K562 treated with DMSO at 1 percent for 24 hours (cell line): Measurements from ENCODE around the gene PIANP. TPM values are rescaled to one million over a fixed set of nuclear protein-coding genes. Genes with fewer than 3 reads are reported as not detected.

Experiments
- total RNA-seq: library from RNA; unstranded; fragments of 300-600 nt; gene quantifications from 2 replicates; pipeline ENCODE4 v1.2.3, GENCODE V29; 2022; ENCODE audit warnings: low read depth; ENCODE audit not compliant: insufficient read depth

Gene PIANP, protein sequence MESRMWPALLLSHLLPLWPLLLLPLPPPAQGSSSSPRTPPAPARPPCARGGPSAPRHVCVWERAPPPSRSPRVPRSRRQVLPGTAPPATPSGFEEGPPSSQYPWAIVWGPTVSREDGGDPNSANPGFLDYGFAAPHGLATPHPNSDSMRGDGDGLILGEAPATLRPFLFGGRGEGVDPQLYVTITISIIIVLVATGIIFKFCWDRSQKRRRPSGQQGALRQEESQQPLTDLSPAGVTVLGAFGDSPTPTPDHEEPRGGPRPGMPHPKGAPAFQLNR
- 0.10 TPM in 1 of 2 replicates, not detected in the other for total RNA-seq

DNA sequence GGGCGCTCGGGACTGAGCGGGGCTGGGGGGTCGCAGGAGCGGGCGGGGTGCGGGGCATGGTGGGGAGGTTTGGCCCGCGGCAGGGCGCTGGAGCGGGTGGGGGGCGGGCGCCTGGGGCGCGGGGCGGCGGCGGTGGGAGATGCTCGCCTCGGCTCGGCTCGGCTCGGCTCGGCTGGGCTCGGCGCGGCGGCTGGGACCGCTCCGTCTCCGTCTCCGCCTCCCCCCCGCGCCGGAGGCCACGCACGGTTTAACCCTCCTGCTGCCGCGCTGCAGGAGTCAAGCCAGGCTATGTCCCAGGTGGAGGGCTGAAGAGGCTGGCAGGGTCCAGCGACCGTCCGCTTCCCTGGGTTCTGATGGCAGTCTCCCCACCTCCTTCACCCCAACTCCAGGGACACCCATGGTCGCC is at the start of gene PIANP:
Gene PIANP (minus strand): TSS at position 170 of the 406 bp plus-strand sequence. CDS start 2,754 bp downstream, outside the sequence.

DNA sequence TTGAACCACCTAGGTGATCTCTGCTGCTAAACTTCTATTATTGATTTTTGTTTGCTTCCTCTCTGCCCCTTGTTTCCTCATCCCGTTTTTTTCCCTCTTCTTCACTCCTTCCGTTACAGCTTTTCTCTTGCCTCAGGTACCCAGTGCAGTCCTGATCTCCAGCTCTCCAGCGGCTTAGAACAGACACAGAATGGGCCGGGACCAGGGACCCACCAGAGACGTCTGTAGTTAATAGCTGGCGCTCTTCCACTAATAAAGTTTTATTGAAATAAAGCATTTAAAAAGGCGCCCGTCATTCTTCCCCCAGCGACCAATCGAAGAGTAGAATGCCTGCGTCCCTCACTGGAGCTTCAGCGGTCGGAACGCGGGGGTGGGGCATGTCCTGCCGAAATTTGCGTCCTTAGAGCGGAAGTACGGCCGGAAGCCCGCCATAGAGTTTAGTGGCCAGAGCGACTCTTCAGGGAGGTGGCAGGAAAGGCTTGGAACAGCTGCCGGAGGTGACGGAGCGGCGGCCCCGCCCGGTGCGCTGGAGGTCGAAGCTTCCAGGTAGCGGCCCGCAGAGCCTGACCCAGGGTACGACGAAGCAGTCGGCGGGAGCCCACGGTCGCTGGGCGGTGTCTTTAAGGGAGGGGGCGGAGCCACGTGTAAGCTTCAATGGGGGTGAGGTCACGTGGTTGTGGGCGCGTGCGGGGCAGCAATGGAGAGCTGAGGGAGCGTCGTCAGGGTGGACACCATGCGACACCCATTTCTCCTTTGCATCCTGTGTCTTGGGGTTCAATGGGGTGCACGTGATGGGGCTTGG is 23.2 kb upstream of the PIANP start, which contains the start of gene COPS7A:
Gene COPS7A (plus strand): TSS at position 440 of the 802 bp plus-strand sequence. CDS start 611 bp downstream, outside the sequence.

GRCh38 chr12:6688999-6689882 is 11.4 kb downstream of the PIANP start, which contains the start of gene ZNF384:
Gene ZNF384, minus strand, starts transcription at chr12:6689375. Its CDS starts 9,855 bp downstream, at chr12:6679520.

DNA sequence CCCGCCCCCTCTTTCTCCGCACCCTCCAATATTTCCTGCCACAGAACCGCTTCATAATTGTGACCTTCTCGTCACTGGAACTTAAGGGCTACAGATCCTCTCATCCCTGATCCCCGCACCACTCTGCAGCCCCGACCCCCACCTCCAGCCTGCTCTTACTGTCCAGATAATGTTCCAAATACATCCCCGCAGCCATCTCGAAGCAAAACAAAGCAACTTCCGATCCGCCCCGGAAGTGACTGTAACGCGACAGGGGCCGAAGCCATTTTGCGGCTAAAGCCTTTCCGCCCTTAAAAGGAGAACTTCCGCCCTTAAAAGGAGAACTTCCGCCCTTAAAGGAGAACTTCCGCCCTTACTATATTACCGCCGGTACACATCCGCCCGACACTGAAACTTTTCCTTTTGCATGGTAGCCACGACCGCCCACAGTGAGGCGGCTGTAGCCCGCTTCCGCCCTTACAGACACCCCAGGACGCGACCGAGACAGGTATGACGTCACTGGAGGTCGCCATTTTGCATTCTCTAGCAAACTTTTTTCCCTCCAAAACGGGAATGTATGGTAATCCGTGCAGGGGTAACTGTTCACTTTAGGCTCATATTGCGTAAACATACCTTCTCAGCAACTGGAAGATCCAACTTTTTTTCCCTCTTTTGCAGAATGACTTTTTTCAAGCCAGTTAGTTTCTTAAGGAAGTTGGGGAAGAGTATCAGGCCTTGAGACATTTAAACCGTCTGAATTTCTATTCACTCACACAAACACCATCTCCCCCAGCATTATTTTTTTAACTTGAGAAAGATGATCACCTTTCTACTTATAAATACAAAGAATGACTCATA is 37.5 kb downstream of the PIANP start, which contains the start of gene ING4:
Gene ING4 (minus strand): TSS at position 214 of the 837 bp plus-strand sequence. CDS start 18 bp downstream, at position 196.

DNA sequence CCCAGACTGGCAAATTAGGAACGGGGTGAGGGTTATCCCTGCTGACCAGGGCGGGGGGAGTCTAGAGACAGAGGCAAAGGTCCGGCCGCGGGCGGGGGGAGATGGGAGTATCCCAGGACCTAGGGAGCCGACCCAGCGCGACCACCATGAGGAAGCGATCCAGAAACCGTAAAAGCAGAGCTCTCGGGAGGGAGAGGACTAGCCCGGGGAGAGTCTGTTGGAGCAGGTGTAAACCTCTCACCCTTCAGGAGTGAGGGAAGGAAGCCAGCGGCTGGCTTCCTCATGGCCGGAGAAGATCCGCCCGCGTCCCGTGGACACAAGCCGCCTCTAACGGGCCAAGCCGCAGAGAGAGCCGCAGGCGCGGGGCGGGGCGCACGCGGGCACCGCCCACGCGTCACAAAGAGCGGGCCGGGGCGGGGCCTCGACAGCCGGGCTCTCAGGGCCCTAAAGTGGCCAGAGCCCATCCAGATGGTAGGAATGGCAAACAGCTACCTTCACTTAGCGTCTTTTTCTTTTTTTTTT is 53.5 kb downstream of the PIANP start, which contains the start of gene ACRBP:
Gene ACRBP (minus strand): TSS at position 350 of the 522 bp plus-strand sequence. CDS start 66 bp downstream, at position 284.

Other genes starting within 250 kb of the PIANP start
- gene TAPBPL, start 248.8 kb downstream of the PIANP start, total RNA-seq: 7.2 and 8.9 TPM in 2 replicates
- gene VAMP1, start 230.1 kb downstream of the PIANP start, total RNA-seq: 7.0 and 7.9 TPM in 2 replicates
- gene MRPL51, start 207.6 kb downstream of the PIANP start, total RNA-seq: 98.8 and 112 TPM in 2 replicates
- gene NCAPD2, start 206.7 kb downstream of the PIANP start, total RNA-seq: 80.5 and 88.8 TPM in 2 replicates
- gene GAPDH, start 166.3 kb downstream of the PIANP start, total RNA-seq: 2,559 and 2,719 TPM in 2 replicates
- gene IFFO1, start 144.8 kb downstream of the PIANP start, total RNA-seq: 0.38 TPM in 1 of 2 replicates, not detected in the other
- gene NOP2, start 132.5 kb downstream of the PIANP start, total RNA-seq: 23.7 and 26.5 TPM in 2 replicates
- gene CHD4, start 93.4 kb downstream of the PIANP start, total RNA-seq: 272 and 284 TPM in 2 replicates
- gene LPAR5, start 64.9 kb downstream of the PIANP start, total RNA-seq: 10.7 and 10.8 TPM in 2 replicates
- 0.88 and 4.2 TPM in 2 replicates for gene ACRBP, start 53.4 kb downstream of the PIANP start, total RNA-seq
- 29.9 and 30.0 TPM in 2 replicates for gene ING4, start 37.7 kb downstream of the PIANP start, total RNA-seq
- 31.4 and 35.4 TPM in 2 replicates for gene ZNF384, start 11.4 kb downstream of the PIANP start, total RNA-seq
- 35.9 and 39.5 TPM in 2 replicates for gene COPS7A, start 23.2 kb upstream of the PIANP start, total RNA-seq
- 177 and 185 TPM in 2 replicates for gene MLF2, start 52.3 kb upstream of the PIANP start, total RNA-seq
- 448 and 520 TPM in 2 replicates for gene PTMS, start 65.5 kb upstream of the PIANP start, total RNA-seq
- gene LAG3, start 71.7 kb upstream of the PIANP start, total RNA-seq: 0.81 and 1.1 TPM in 2 replicates
- 0.10 TPM in 1 of 2 replicates, not detected in the other for gene CD4, start 88.7 kb upstream of the PIANP start, total RNA-seq
- gene GPR162, start 121.0 kb upstream of the PIANP start, total RNA-seq: 3.4 and 5.0 TPM in 2 replicates
- 16.1 and 17.8 TPM in 2 replicates for gene P3H3, start 127.6 kb upstream of the PIANP start, total RNA-seq
- 1.3 and 1.7 TPM in 2 replicates for gene GNB3, start 140.1 kb upstream of the PIANP start, total RNA-seq
- gene CDCA3, start 150.5 kb upstream of the PIANP start, total RNA-seq: 26.4 and 26.9 TPM in 2 replicates
- gene USP5, start 151.3 kb upstream of the PIANP start, total RNA-seq: 73.2 and 74.7 TPM in 2 replicates
- 522 and 527 TPM in 2 replicates for gene TPI1, start 166.7 kb upstream of the PIANP start, total RNA-seq
- gene SPSB2, start 172.5 kb upstream of the PIANP start, total RNA-seq: 8.9 and 12.1 TPM in 2 replicates
- gene LRRC23, start 204.0 kb upstream of the PIANP start, total RNA-seq: 7.1 and 9.8 TPM in 2 replicates
- 36.4 and 37.6 TPM in 2 replicates for gene ENO2, start 213.8 kb upstream of the PIANP start, total RNA-seq
- gene ATN1, start 227.1 kb upstream of the PIANP start, total RNA-seq: 46.0 and 52.1 TPM in 2 replicates
- not detected in 2 replicates for gene RNU7-1, start 243.0 kb upstream of the PIANP start, total RNA-seq
- 433 and 493 TPM in 2 replicates for gene C12orf57, start 243.2 kb upstream of the PIANP start, total RNA-seq